Measurements from ENCODE around the gene DIS3L2.

Gene DIS3L2

GRCh38 chr2:231920795-231921194 is 40.7 kb upstream of the DIS3L2 start:
- no peak for TF ChIP-seq CTCF (IDR thresholded peaks at IDR 0.05; ENCODE audit: low read depth, low read length)
- H3K4me3 ChIP-seq (ENCODE audit: low read depth, low read length) = no peak overlapping the region

GRCh38 chr2:231922311-231923009 is 39.1 kb upstream of the DIS3L2 start:
- no peak overlapping the region for H3K4me3 ChIP-seq (ENCODE audit: low read depth, low read length)
- TF ChIP-seq CTCF (IDR thresholded peaks at IDR 0.05; ENCODE audit: low read depth, low read length) = no peak

- H3K4me3 ChIP-seq (ENCODE audit: low read depth, low read length) = no peak overlapping the region
- no peak for TF ChIP-seq CTCF (IDR thresholded peaks at IDR 0.05; ENCODE audit: low read depth, low read length)
These were observed 38.5 kb upstream of the DIS3L2 start for GRCh38 chr2:231923010-231923344.

GRCh38 chr2:231923951-231924888 is 37.3 kb upstream of the DIS3L2 start:
- TF ChIP-seq CTCF (IDR thresholded peaks at IDR 0.05; ENCODE audit: low read depth, low read length) = no peak
- no peak overlapping the region for H3K4me3 ChIP-seq (ENCODE audit: low read depth, low read length)

GRCh38 chr2:231924889-231925275 is 36.6 kb upstream of the DIS3L2 start:
- no peak overlapping the region; the same call in 1 of the 2 replicates for H3K4me3 ChIP-seq (ENCODE audit: low read depth, low read length)
- no peak for TF ChIP-seq CTCF (IDR thresholded peaks at IDR 0.05; ENCODE audit: low read depth, low read length)

- peak overlapping the region; percentile 37 for H3K4me3 ChIP-seq (ENCODE audit: low read depth, low read length)
These were observed 36.0 kb upstream of the DIS3L2 start for GRCh38 chr2:231925303-231926179.

More at GRCh38 chr2:231925303-231926179, 36.0 kb upstream of the DIS3L2 start:
- TF ChIP-seq CTCF (IDR thresholded peaks at IDR 0.05; ENCODE audit: low read depth, low read length) = peak; percentile 66

All from WI38 (cell line).